NOMO-1 (cell line): ENCODE results near the gene GNB1L.

ENCODE experiments used
- DNase-seq, 2 experiments: peaks; one replicate each; lab custom pipeline; 2025; ENCODE audit not compliant: unreplicated experiment in 2 of 2; lab: John Stamatoyannopoulos, UW

GNB1L gene

DNA sequence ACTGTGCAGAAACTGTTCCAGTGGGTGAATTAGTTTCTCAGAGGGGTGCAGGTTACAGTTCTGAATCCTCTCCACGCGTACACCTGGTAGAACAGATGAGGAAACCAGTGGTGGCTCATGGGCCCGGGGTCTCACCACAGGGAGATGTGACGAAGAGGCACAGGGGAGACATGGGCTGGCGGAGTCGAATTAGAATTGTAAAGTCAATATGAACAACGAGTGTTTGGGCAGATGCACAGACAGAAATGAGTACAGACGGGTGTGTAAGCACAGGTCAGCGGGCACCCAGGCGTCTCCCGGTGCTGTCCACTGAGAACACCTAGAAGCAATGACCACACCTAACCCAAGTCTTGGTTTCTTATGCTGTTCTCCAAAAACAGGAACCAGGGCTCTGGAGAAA, 41.8 kb downstream of the GNB1L start:
- no peak for DNase-seq

- DNase-seq: no peak
Measured at GRCh38 chr22:19811811-19812771, 42.6 kb downstream of the GNB1L start.

DNA sequence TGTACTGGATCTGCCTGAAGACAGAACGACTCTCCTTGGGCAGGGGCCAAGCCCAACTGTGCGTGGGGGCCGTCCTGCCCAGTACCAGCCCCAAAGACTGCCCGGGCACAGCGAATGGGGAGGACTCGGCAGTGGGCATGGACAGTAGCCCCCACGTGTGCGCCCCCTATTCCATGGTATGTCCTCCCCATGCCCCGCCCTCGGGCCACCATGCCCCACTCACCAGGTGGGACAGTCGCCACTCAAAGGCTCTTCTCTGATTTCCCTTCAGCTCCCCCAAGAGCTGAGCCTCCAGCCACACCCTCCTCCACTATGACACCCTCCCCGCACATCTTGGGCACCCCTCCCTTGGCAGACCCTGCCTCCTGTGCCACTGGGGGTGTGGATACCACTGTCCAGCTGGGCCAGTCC, 43.5 kb downstream of the GNB1L start:
- no peak for DNase-seq

DNA sequence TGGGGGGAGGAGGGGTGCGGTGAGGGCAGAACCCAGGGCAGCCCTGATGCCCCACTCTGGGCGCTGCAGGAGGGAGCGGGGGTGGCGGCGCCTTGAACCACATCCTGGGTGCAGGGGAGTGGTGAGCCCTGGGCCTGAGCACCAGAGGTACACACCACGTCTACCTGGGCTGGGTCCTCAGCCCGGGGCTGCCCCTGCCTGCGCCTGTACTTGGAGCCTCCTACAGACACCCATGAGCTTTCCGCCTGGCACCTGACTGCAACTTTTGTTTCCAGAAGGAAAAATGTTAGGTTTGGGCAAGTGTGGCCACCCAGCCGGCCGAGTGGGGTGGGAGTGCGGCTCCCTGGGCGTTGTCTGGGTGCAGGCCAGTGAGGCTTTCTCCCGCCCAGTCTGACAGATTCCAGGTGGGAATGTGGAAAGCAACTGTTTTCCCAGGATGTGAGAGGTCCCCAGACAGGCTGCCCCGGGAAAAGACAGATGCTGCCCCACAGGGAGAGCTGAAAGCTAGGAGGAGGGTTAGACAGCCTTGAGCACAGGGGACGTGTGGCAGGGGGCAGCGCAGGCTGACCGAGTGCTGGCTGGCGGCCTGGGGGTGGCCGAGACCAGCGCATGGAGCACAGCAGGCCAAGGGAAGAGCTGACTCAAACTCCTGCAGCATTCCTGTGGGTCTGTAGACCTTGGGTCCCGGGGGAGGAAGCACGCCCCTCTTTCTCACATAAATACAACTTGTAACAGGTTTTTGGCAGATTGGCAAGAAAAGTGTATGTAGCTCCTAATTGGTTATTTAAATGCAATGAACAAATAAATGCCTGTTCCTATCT, 44.1 kb downstream of the GNB1L start:
- DNase-seq: no peak

DNA sequence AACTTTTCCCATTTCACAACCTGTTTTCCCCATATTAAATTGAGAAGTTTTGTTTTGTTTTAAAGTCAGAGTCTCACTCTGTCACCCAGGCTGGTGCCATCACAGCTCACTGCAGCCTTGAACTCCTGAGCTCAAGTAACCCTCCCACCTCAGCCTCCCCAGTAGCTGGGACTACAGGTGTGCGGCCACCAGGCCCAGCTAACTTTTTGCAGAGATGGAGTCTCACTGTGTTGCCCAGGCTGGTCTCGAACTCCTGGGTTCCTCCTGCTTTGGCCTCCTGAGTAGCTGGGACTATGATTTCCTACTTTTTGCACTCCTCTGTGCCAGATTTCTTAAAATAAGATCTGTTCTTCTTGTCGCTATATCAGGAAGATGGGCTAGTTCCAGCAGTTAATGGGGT, 44.9 kb downstream of the GNB1L start:
- DNase-seq: no peak

- no peak for DNase-seq
Measured at GRCh38 chr22:19808873-19809478, 45.7 kb downstream of the GNB1L start.

DNA sequence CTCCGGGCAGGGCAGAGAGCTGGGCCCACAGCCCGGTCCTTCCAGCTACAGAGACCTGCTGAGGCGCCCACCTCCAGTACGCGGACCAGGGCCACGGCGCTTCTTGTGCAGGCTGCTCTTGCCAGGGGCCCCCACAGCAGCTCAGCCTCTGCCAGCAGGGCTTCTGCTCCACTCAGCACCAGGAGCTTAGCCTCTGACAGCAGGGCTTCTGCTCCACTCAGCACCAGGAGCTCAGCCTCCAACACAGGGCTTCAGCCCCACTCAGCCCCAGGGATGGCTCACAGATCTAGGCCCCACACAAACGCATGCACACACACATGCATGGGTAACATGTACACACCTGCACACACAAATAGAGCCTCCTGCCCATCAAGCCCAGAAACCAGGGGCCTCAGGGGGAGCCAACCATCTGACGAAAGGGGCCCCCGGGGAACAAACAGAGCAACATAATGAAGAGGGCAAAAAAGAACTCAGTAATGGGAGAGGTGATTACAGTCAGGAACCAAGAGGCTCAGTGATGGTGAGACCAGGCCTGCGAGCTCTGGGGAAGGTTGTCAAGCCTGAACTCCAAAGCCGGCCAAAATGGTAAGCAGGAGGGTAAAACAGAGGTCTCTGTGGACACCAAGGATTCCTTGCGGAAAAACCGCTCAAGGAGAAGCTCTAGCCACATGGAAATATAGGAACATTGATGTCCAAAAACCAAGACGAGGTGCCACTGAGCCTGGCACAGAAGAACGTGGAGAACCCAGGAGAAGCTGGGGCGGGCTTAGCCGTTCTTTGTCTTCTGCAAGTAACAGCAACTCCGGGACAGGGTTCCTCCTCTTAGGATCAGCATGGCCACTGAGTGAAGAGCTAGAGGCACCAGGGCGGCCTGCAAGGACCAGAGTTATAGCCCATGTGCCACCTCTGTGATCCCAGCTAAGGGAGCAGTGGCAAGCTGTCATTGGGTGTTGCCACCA, 46.5 kb downstream of the GNB1L start:
- no peak for DNase-seq

- DNase-seq: no peak
Measured at GRCh38 chr22:19807161-19807913, 47.3 kb downstream of the GNB1L start.

- DNase-seq: no peak
Measured at GRCh38 chr22:19806213-19807160, 48.2 kb downstream of the GNB1L start.

DNA sequence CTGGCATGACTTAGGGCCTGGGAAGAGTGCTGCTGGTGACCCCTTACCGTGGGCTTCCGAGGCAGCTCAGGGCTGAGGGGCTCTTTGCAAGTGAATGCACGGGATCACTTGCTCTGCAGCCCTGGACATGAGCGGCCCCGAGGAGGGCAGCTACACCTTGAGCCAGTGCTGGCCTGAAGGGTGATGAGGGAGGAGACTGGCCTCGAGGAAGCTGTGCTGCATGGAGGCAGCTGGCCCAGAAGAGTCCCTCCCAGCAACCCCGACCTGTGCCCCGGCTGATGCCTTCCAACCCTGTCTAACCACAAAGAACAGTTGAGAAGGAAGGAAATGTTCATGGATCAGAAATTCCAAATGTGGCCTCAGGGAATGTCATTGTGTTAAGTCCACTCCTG, 48.9 kb downstream of the GNB1L start:
- DNase-seq: no peak

DNA sequence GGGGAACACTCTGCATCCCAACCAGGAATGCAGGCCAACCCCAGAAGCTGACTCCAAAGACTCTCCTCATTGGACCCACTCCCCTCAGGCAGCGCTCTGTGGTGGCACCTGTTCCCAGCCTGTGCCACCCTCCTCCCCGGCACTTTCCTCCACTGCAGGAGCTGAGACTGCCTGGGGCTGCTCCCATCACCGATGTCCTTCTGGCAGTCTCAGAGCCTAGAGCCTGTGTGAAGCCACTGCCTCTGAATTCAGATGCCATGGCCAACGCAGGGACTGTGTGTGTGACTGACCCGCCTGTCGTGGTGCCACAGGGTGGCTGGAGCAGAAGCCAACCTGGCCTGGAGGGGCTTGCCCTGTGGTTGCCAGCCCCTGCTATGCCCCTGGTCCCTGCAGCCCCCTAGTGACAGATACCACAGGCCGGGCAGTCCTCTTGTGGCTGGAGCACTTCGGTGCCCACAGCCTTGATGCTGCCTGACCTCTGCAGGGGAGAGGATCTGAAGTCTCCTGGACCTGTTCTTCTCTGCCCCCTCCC, 50.9 kb downstream of the GNB1L start:
- DNase-seq: no peak

DNA sequence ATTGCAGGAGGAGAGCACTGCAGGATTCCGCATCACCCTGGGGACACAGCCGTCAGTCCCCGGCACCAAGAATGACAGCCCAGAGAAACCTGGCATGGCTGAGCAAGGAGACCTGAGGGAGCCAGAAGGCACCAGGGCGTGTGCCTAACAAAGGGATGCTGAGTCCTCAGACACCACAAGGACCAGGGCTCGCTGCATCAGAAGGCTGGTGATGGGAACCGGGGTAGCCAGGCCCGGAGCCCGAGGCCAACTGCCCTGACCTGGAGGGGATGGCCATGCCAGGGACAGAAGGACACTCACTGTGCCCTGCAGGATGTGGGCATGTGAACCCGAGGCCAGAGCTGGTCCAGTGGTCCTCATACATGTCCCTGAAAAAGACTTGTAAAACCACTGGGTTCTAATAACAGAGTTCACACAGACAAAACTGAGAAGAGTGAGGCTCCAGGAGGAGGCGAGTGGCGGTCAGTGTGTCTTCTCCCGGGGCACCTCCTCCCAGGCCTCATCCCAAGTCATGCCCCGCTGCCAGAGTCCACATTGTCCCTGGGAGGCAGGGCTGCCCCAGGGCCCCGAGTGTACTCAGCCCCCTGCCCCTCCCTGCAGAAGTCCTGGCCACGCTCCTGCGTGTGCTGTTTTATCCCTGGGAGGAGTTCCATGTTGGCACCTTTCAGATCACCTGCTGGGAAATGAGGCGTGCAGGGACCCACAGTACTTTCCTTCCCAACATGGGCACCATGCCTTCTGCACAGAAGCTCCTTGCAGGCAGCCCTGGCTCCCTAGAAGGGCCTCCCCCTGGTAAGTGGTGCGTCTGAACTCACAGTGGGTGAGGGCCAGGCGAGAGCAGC, 51.6 kb downstream of the GNB1L start:
- DNase-seq: no peak

DNA sequence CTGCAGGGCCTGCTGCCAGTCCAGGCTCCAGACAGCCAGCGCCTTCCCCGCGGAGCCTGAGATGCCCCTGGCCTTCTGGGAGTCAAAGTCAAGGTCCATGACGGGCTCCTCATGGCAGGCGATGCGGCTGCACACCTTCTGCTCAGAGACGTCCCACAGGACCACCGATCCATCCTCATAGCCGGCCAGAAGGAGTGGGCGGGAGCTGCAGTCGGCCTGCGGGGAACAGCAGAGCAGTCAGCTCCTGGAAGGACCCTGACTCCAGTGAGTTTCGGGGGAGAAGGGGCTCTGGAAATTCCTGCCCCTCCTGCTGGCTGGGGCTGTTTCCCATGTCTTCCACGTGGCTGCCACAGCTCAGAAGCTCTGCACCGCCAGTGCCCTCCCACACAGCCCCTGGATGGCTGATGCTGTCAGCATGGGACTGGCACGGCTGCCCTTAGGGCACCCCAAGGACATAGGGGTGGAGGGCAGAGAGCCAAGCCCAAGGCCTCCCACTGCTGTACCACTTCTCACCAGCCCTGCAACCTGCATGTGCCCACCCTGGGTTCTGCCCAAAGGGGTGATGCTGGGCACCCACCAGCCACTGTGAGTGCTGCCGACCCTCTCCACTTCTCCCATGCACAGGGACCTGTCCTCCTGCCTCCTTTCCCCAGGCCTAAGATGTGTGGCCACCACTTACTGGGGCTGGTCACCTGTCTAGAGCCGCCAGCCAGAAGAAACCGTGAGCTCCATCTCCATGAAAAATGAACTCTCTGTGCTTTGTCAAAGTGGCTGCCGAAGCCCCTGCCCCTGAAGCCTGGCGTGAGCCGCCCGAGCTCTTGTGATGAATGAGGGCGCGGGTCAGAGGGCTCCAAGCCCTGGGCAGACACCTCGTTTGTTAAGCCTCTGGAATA, 52.4 kb downstream of the GNB1L start:
- DNase-seq: no peak

DNA sequence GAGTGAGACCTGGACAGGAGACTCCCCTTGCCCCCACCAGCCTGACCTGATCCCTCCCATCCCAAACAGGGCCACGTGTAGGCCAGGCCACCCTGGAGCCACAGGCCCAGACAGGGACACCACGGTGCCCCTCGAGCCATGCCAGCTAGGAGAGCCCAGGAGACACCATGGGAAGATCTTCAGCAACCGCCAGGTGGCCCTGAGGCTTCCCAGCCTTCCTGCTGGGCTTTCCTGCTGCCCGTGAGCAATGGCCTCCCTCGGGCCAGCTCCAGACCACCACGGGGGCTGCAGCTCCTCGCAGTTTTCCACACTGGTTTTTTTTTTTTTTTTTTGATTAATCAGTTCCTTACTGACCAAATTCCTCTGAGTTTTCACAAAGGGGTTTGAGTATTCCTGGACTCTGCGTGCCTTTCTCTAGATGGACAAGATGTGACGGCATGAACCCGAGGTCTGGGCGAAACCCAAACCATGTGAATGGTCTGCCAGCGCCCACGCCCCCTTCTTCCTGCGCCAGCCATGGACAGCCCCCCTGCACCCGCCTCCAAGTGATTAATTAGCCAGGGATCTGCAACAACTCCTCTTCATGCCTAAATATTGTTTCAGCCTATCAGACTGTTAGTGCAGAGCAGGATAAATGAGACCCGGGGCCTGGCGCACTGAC, 53.2 kb downstream of the GNB1L start:
- no peak for DNase-seq

- DNase-seq: no peak
Measured at GRCh38 chr22:19800761-19801244, 53.9 kb downstream of the GNB1L start.

DNA sequence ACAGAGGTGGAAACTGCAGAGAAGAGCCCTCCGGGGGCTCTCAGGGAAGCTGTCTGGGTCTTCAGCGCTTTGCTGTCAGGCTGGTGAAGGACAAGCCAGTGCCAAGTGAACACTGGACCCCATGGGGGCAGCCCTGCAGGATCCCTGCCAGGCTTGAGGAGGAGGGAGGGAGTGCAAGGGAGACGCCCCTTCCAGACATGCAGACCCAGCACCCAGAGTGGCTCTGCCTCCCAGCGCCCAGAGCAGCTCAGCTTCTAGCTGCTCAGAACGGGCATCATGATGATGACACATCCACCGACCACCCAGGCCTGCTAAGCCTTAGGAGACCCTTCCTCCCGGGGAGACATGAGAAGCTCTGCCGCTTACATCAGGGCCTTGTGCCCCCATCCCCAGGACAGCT, 54.4 kb downstream of the GNB1L start:
- no peak for DNase-seq
